Measurements from ENCODE around the gene C1orf185.
"Not testable (repeated sequence)": the region's sequence is repeated elsewhere in the genome, so short reads cannot be mapped to it uniquely, and the experiment has no call there.

C1orf185 gene

GRCh38 chr1:51101976-51102375 lies at the start of gene C1orf185:
Gene C1orf185 (plus strand): TSS chr1:51102228. CDS start chr1:51102234, 6 bp downstream.
- DNase-seq (ENCODE audit: low read depth in 2 of 3, low spot score in 1 of 3): no peak

GRCh38 chr1:51058858-51059257 lies 43.2 kb upstream of the C1orf185 start:
- DNase-seq (ENCODE audit: low read depth in 2 of 3, low spot score in 1 of 3): no peak

GRCh38 chr1:51061231-51061918 lies 40.7 kb upstream of the C1orf185 start:
- no peak for DNase-seq (ENCODE audit: low read depth in 2 of 3, low spot score in 1 of 3)

GRCh38 chr1:51063121-51063520 lies 38.9 kb upstream of the C1orf185 start:
- no peak for DNase-seq (ENCODE audit: low read depth in 2 of 3, low spot score in 1 of 3)

- no peak for DNase-seq (ENCODE audit: low read depth in 2 of 3, low spot score in 1 of 3)
Measured at GRCh38 chr1:51070011-51070410, 32.0 kb upstream of the C1orf185 start.

GRCh38 chr1:51070640-51071039 lies 31.4 kb upstream of the C1orf185 start:
- no peak for DNase-seq (ENCODE audit: low read depth in 2 of 3, low spot score in 1 of 3)

GRCh38 chr1:51071291-51072042 lies 30.6 kb upstream of the C1orf185 start:
- DNase-seq (ENCODE audit: low read depth in 2 of 3, low spot score in 1 of 3): no peak

GRCh38 chr1:51072043-51072439 lies 30.0 kb upstream of the C1orf185 start:
- no peak for DNase-seq (ENCODE audit: low read depth in 2 of 3, low spot score in 1 of 3)

GRCh38 chr1:51072651-51073050 lies 29.4 kb upstream of the C1orf185 start:
- no peak for DNase-seq (ENCODE audit: low read depth in 2 of 3, low spot score in 1 of 3)

- no peak for DNase-seq (ENCODE audit: low read depth in 2 of 3, low spot score in 1 of 3)
Measured at GRCh38 chr1:51073456-51073855, 28.6 kb upstream of the C1orf185 start.

- no peak for DNase-seq (ENCODE audit: low read depth in 2 of 3, low spot score in 1 of 3)
Measured at GRCh38 chr1:51086496-51087271, 15.3 kb upstream of the C1orf185 start.

GRCh38 chr1:51088474-51088873 lies 13.6 kb upstream of the C1orf185 start:
- DNase-seq (ENCODE audit: low read depth in 2 of 3, low spot score in 1 of 3): no peak

- no peak for DNase-seq (ENCODE audit: low read depth in 2 of 3, low spot score in 1 of 3)
Measured at GRCh38 chr1:51093581-51093980, 8.4 kb upstream of the C1orf185 start.

GRCh38 chr1:51097171-51097570 lies 4.9 kb upstream of the C1orf185 start:
- no peak for DNase-seq (ENCODE audit: low read depth in 2 of 3, low spot score in 1 of 3)

GRCh38 chr1:51100264-51100880 lies 1.7 kb upstream of the C1orf185 start:
- no peak for DNase-seq (ENCODE audit: low read depth in 2 of 3, low spot score in 1 of 3)

- no peak for DNase-seq (ENCODE audit: low read depth in 2 of 3, low spot score in 1 of 3)
Measured at GRCh38 chr1:51114137-51114536, 12.1 kb downstream of the C1orf185 start.

- DNase-seq (ENCODE audit: low read depth in 2 of 3, low spot score in 1 of 3): no peak
Measured at GRCh38 chr1:51115714-51116404, 13.8 kb downstream of the C1orf185 start.

- no peak for DNase-seq (ENCODE audit: low read depth in 2 of 3, low spot score in 1 of 3)
Measured at GRCh38 chr1:51119331-51119730, 17.3 kb downstream of the C1orf185 start.

- no peak for DNase-seq (ENCODE audit: low read depth in 2 of 3, low spot score in 1 of 3)
Measured at GRCh38 chr1:51120629-51121028, 18.6 kb downstream of the C1orf185 start.

GRCh38 chr1:51127152-51127551 lies 25.1 kb downstream of the C1orf185 start:
- DNase-seq (ENCODE audit: low read depth in 2 of 3, low spot score in 1 of 3): not testable (repeated sequence)

- DNase-seq (ENCODE audit: low read depth in 2 of 3, low spot score in 1 of 3): no peak
Measured at GRCh38 chr1:51131185-51131584, 29.2 kb downstream of the C1orf185 start.

Data from stimulated activated CD4-positive, alpha-beta T cell treated with anti-CD3 and anti-CD28 coated beads, Interleukin-12 subunit alpha, Interleukin-12 subunit beta, amount 100 ng/mL, for 48 hours (primary cell).